Measurements from ENCODE around the gene SEL1L.

GRCh38 chr14:81423504-81423903 is 110.1 kb downstream of the SEL1L start:
- no peak for TF ChIP-seq EZH2phosphoT487 (IDR thresholded peaks at IDR 0.05; ENCODE audit: borderline replicate concordance)
- no peak for TF ChIP-seq JUND (IDR thresholded peaks at IDR 0.05)
- no peak for TF ChIP-seq CTCF (IDR thresholded peaks at IDR 0.05 in 2 of 3, conservative IDR thresholded peaks at IDR 0.05 in 1 of 3; ENCODE audit: borderline replicate concordance in 1 of 3, insufficient read depth in 1 of 3, low read depth in 2 of 3, low read length in 2 of 3)
- no peak for TF ChIP-seq POLR2A (IDR thresholded peaks at IDR 0.05; ENCODE audit: borderline replicate concordance, extremely low read depth, insufficient read depth, insufficient read length)
- TF ChIP-seq RAD21 (IDR thresholded peaks at IDR 0.05; ENCODE audit: low read depth): no peak
- TF ChIP-seq ATF3 (IDR thresholded peaks at IDR 0.05): no peak
- no peak for TF ChIP-seq MAX (IDR thresholded peaks at IDR 0.05)
- no peak for TF ChIP-seq SP1 (IDR thresholded peaks at IDR 0.05; ENCODE audit: low read depth)
- TF ChIP-seq POLR2AphosphoS5 (IDR thresholded peaks at IDR 0.05; ENCODE audit: low read depth, low read length): no peak
- no peak for TF ChIP-seq ZBTB33 (IDR thresholded peaks at IDR 0.05; ENCODE audit: extremely low read depth, insufficient replicate concordance, low read length)
- TF ChIP-seq EGR1 (IDR thresholded peaks at IDR 0.05; ENCODE audit: low read depth): no peak
